H1 (cell line): Measurements from ENCODE around the gene PCID2. TPM values are rescaled to one million over a fixed set of nuclear protein-coding genes. Genes with fewer than 3 reads are reported as not detected.

ENCODE experiments used
- CTCF ChIA-PET: fragments of 300-600 bp; sonication (Branson Sonifier 250); formaldehyde crosslinking; loops from one replicate; lab custom pipeline; 2021; ENCODE audit not compliant: partially characterized antibody; lab: Charles Lee
- POLR2A ChIA-PET: fragments of 300-600 bp; sonication (Branson Sonifier 250); formaldehyde crosslinking; loops from one replicate; lab custom pipeline; 2021; ENCODE audit warnings: inconsistent platforms; ENCODE audit not compliant: partially characterized antibody; lab: Charles Lee
- DNase-seq, 2 experiments: peaks; one replicate each; pipeline versions ENCODE4 v3.0.0 to v3.0.0-alpha.2; 2010 to 2022; ENCODE audit warnings: low spot score in 2 of 2, low read depth in 1 of 2, mixed read lengths in 1 of 2
- FAIRE-seq: peaks from 2 replicates; lab custom pipeline; 2011; peaks lifted over from hg19 to GRCh38; lab: Jason Lieb, UNC
- H2AFZ ChIP-seq: 2 replicates; pipeline ENCODE4 v1.8.1; 2012; ENCODE audit warnings: low read length, inconsistent platforms
- H2AK5ac ChIP-seq: 2 replicates; pipeline ENCODE4 v1.6.1; 2013; ENCODE audit warnings: low read depth, low read length
- H2BK120ac ChIP-seq: replicated peaks from 2 replicates; pipeline ENCODE3; 2013; ENCODE audit warnings: low read depth, low read length, inconsistent platforms
- H2BK12ac ChIP-seq: 2 replicates; pipeline ENCODE4 v1.6.1; 2013; ENCODE audit warnings: low read depth, low read length
- H2BK15ac ChIP-seq: 2 replicates; pipeline ENCODE4 v1.6.1; 2013; ENCODE audit warnings: low read length
- H2BK20ac ChIP-seq: 2 replicates; pipeline ENCODE4 v1.6.1; 2013; ENCODE audit warnings: low read length
- H2BK5ac ChIP-seq: 2 replicates; pipeline ENCODE4 v1.6.1; 2013; ENCODE audit warnings: low read depth, low read length
- H3K14ac ChIP-seq: 2 replicates; pipeline ENCODE4 v1.6.1; 2013; ENCODE audit warnings: inconsistent platforms; ENCODE audit not compliant: insufficient read length
- H3K18ac ChIP-seq: 2 replicates; pipeline ENCODE4 v1.6.1; 2013; ENCODE audit warnings: low read length; ENCODE audit errors: extremely low read depth
- H3K23ac ChIP-seq: 2 replicates; pipeline ENCODE4 v1.6.1; 2013; ENCODE audit warnings: inconsistent platforms; ENCODE audit not compliant: insufficient read length
- H3K23me2 ChIP-seq: 2 replicates; pipeline ENCODE4 v1.6.1; 2013; ENCODE audit warnings: low read depth, low read length
- H3K27ac ChIP-seq: 2 replicates; pipeline ENCODE4 v1.6.1; 2011; ENCODE audit warnings: low read depth, low read length, inconsistent platforms
- H3K27me3 ChIP-seq, 4 experiments: replicated peaks in 1 of 4; 1 replicate in 1 of 4; 2 replicates in 3 of 4; pipeline versions ENCODE4 v1.6.1 to v1.8.1; 2011 to 2013; ENCODE audit warnings: low read length in 3 of 4, mild to moderate bottlenecking in 3 of 4, inconsistent platforms in 2 of 4, mixed read lengths in 2 of 4, moderate library complexity in 1 of 4; ENCODE audit not compliant: control insufficient read depth in 3 of 4, insufficient read depth in 3 of 4; ENCODE audit errors: extremely low read depth in 1 of 4
- H3K36me3 ChIP-seq, 4 experiments: 2 replicates each; pipeline versions ENCODE4 v1.6.1 to v1.8.1; 2011 to 2013; ENCODE audit warnings: mild to moderate bottlenecking in 4 of 4, low read length in 3 of 4, moderate library complexity in 2 of 4, control low read depth in 1 of 4, inconsistent platforms in 1 of 4; ENCODE audit not compliant: insufficient read depth in 4 of 4, control insufficient read depth in 2 of 4
- H3K4ac ChIP-seq: replicated peaks from 2 replicates; pipeline ENCODE3; 2013; ENCODE audit warnings: low read length, low read depth, mixed read lengths, inconsistent platforms; ENCODE audit not compliant: insufficient read length
- H3K4me1 ChIP-seq, 4 experiments: replicated peaks in 1 of 4; 1 replicate in 1 of 4; 2 replicates in 3 of 4; pipeline versions ENCODE4 v1.6.1 to v1.8.1; 2011 to 2013; ENCODE audit warnings: low read length in 3 of 4, inconsistent platforms in 2 of 4, mixed read lengths in 1 of 4; ENCODE audit not compliant: insufficient read depth in 4 of 4, control insufficient read depth in 3 of 4
- H3K4me2 ChIP-seq, 2 experiments: 2 replicates each; pipeline versions ENCODE4 v1.6.1 to v1.8.1; 2011 to 2013; ENCODE audit warnings: low read depth in 2 of 2, low read length in 2 of 2, control low read depth in 1 of 2, inconsistent platforms in 1 of 2, mild to moderate bottlenecking in 1 of 2; ENCODE audit not compliant: insufficient read depth in 1 of 2
- H3K4me3 ChIP-seq, 4 experiments: fragments of 200-600, 300-600 bp in 1 of 4; sonication (generic), shearing (Covaris generic), sonication (Bioruptor Twin) in 1 of 4; 2 replicates each; pipeline versions ENCODE4 v1.5.1 to v1.8.1; 2011 to 2016; ENCODE audit warnings: low read length in 4 of 4, low read depth in 3 of 4, control low read depth in 2 of 4, inconsistent platforms in 2 of 4, mild to moderate bottlenecking in 2 of 4, mixed read lengths in 1 of 4, moderate library complexity in 1 of 4; ENCODE audit not compliant: insufficient read depth in 2 of 4; ENCODE audit errors: extremely low read depth in 1 of 4
- H3K56ac ChIP-seq: replicated peaks from 2 replicates; pipeline ENCODE3; 2013; ENCODE audit warnings: low read depth, mild to moderate bottlenecking, mixed read lengths, low read length, inconsistent platforms; ENCODE audit not compliant: insufficient read length
- H3K79me1 ChIP-seq: 2 replicates; pipeline ENCODE4 v1.6.1; 2013; ENCODE audit warnings: low read depth, low read length, control low read depth
- H3K79me2 ChIP-seq, 2 experiments: 2 replicates each; pipeline versions ENCODE4 v1.6.1 to v1.8.1; 2012 to 2013; ENCODE audit warnings: low read length in 2 of 2, mild to moderate bottlenecking in 2 of 2, inconsistent platforms in 1 of 2; ENCODE audit not compliant: insufficient read depth in 2 of 2, control insufficient read depth in 1 of 2
- H3K9ac ChIP-seq, 4 experiments: replicated peaks in 1 of 4; 1 replicate in 1 of 4; 2 replicates in 3 of 4; pipeline versions ENCODE4 v1.6.1 to v1.8.1; 2011 to 2013; ENCODE audit warnings: low read depth in 3 of 4, low read length in 3 of 4, control low read depth in 2 of 4, mild to moderate bottlenecking in 2 of 4, moderate library complexity in 2 of 4, inconsistent platforms in 1 of 4; ENCODE audit errors: extremely low read depth in 1 of 4
- H3K9me3 ChIP-seq, 2 experiments: 2 replicates each; pipeline versions ENCODE4 v1.6.1 to v1.8.1; 2012 to 2013; ENCODE audit warnings: mild to moderate bottlenecking in 2 of 2, moderate library complexity in 2 of 2, control low read depth in 1 of 2, inconsistent platforms in 1 of 2, low read depth in 1 of 2, low read length in 1 of 2, mixed read lengths in 1 of 2; ENCODE audit not compliant: insufficient read depth in 2 of 2
- H4K20me1 ChIP-seq, 2 experiments: replicated peaks in 1 of 2; 2 replicates each; pipeline versions ENCODE3 to v1.8.1; 2011 to 2013; ENCODE audit warnings: inconsistent platforms in 2 of 2, low read length in 2 of 2, mild to moderate bottlenecking in 1 of 2; ENCODE audit not compliant: insufficient read depth in 2 of 2, control insufficient read depth in 1 of 2
- H4K5ac ChIP-seq: 2 replicates; pipeline ENCODE4 v1.6.1; 2013; ENCODE audit warnings: low read length, low read depth, mixed read lengths, inconsistent platforms; ENCODE audit not compliant: insufficient read length
- H4K8ac ChIP-seq: 2 replicates; pipeline ENCODE4 v1.8.0; 2013; ENCODE audit warnings: mild to moderate bottlenecking, moderate library complexity, low read length, inconsistent platforms; ENCODE audit not compliant: insufficient read depth; ENCODE audit errors: extremely low read depth
- H4K91ac ChIP-seq: replicated peaks from 2 replicates; pipeline ENCODE3; 2013; ENCODE audit warnings: low read length, mixed read lengths, inconsistent platforms; ENCODE audit not compliant: insufficient read length
- KDM4A ChIP-seq: IDR thresholded peaks from one replicate; pipeline ENCODE4 v1.7.1; 2012; ENCODE audit warnings: low read depth, mild to moderate bottlenecking, moderate library complexity, low read length, inconsistent platforms; ENCODE audit not compliant: severe bottlenecking
- RXRA ChIP-seq: IDR thresholded peaks from 2 replicates; pipeline ENCODE4 v1.6.1; 2011; ENCODE audit warnings: low read depth, mild to moderate bottlenecking, low read length, moderate library complexity; ENCODE audit not compliant: insufficient read depth
- SRF ChIP-seq: IDR thresholded peaks from 2 replicates; pipeline ENCODE4 v1.6.1; 2011; ENCODE audit warnings: mild to moderate bottlenecking, low read depth, low read length, moderate library complexity
- WGBS, 2 experiments: shearing (Covaris generic) in 1 of 2; methylation state at CpG; one replicate each; pipeline versions ENCODE4 v1.1.6 to v1.1.7; 2013 to 2015; ENCODE audit warnings: low lambda C conversion rate in 2 of 2, mixed read lengths in 2 of 2, inconsistent platforms in 1 of 2, low coverage in 1 of 2, missing lambda C conversion rate in 1 of 2; ENCODE audit not compliant: insufficient replicate concordance in 2 of 2, insufficient coverage in 1 of 2, insufficient read length in 1 of 2; ENCODE audit errors: extremely low coverage in 1 of 2, missing lambda C conversion rate in 1 of 2; 5-methylcytosine and 5-hydroxymethylcytosine counted together
- polyA plus RNA-seq, 7 experiments: library from polyadenylated mRNA; depleted of rRNA in 3 of 7; stranded (reverse) in 5 of 7; unstranded in 2 of 7; fragments of >200 nt in 5 of 7; fragments of 200-250 nt in 2 of 7; gene quantifications; 1 replicate in 5 of 7; 2 replicates in 1 of 7; 4 replicates in 1 of 7; pipeline versions ENCODE4 v1.2.1 to v1.2.3, GENCODE V29; 2011 to 2013; ENCODE audit warnings: missing spikeins in 2 of 7, mixed read lengths in 2 of 7
- total RNA-seq: library from RNA; stranded (reverse); fragmentation: NEBNext Ultra II Directional; extraction: Animal tissue kit (Norgen Biotek cat#: 25700); gene quantifications from 2 replicates; pipeline ENCODE4 v1.2.1, GENCODE V29; 2021
- TF ChIP-seq, protein P1 (sequence below): IDR thresholded peaks from 2 replicates; pipeline ENCODE4 v1.6.1; 2011; ENCODE audit warnings: low read depth, mild to moderate bottlenecking, low read length; ENCODE audit not compliant: insufficient read depth

PCID2 gene
- total and polyA plus RNA-seq, 2 of the 8 experiments (the other 6 are each of a cell fraction or from before 2014, with no cell fraction given): 72.4 to 72.8 TPM

DNA sequence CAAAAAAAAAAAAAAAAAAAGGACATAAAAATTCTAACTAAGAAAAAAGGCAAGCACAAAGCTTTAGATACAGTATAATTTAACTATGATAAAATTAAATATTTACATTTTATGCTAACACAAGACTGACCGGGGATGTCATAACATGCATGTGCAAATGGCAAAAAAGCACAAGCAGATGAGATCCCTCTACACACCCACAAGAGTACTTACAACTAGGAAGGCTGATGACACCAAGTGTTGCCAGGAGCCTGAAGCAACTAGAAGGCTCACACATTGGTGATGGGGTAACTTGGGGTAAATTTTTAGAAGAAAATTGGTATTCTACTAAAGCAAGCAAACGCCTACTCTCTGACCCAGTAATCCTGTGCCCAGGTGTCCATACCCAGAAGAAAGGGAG, 6.7 kb downstream of the PCID2 start:
- Histone ChIP-seq H3K36me3 (peaks cover 16 to 42% (median 30%) of the 10 kb centered on the region in 4 experiments), H2BK15ac (no peak overlapping the region), H2AFZ (no peak overlapping the region), H4K8ac (no peak overlapping the region), H3K27ac (no peak overlapping the region), H3K4me1 (peaks cover 0 to 2% (median under 1%) of the 10 kb centered on the region in 4 experiments; a peak in 2 of 7 replicates), H2BK20ac (no peak overlapping the region), H3K27me3 (no peaks in the 10 kb centered on the region), H4K5ac (no peak overlapping the region), H3K9ac (no peak overlapping the region), H2AK5ac (no peak overlapping the region), H3K4me3 (no peak overlapping the region), H3K79me2 (peaks cover 27 to 78% of the 10 kb centered on the region in 2 experiments), H2BK120ac (no peak overlapping the region), H3K23me2 (no peaks in the 10 kb centered on the region), H2BK5ac (no peak overlapping the region), H3K4me2 (no peak overlapping the region), H4K91ac (no peak overlapping the region), H3K4ac (no peak overlapping the region), H3K14ac (no peak overlapping the region), H3K9me3 (no peaks in the 10 kb centered on the region), H2BK12ac (no peak overlapping the region), H3K56ac (no peak overlapping the region), H3K18ac (no peak overlapping the region), H3K79me1 (peaks cover 26% of the 10 kb centered on the region), H4K20me1 (peaks cover 8 to 36% of the 10 kb centered on the region in 2 experiments), H3K23ac (no peak overlapping the region)
- no peak for TF ChIP-seq KDM4A
- no peak for TF ChIP-seq SRF
- TF ChIP-seq, protein P1, sequence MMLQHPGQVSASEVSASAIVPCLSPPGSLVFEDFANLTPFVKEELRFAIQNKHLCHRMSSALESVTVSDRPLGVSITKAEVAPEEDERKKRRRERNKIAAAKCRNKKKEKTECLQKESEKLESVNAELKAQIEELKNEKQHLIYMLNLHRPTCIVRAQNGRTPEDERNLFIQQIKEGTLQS: no peak
- no peak for TF ChIP-seq RXRA
- DNase-seq (no peak), FAIRE-seq (no peak)
- 94% methylated on average over 2 of the region's 2 CpGs; no CpG with 5 or more reads in 1 of the 2 experiments for WGBS, 2 experiments
- POLR2A ChIA-PET: no interaction called here
- CTCF ChIA-PET: no interaction called here
